ENCODE measurements around the gene ZBTB26. TPM values are rescaled to one million over a fixed set of nuclear protein-coding genes. Genes with fewer than 3 reads are reported as not detected.

Gene ZBTB26
- total RNA-seq, 4 donors from 2014 or later = 8.8 to 14.9 (median 12.4) TPM

- TF ChIP-seq CTCF (IDR thresholded peaks at IDR 0.05) (no peak), POLR2A (IDR thresholded peaks at IDR 0.05) (no peak)
- H3K4me3 ChIP-seq = no peak overlapping the region
- H3K9me3 ChIP-seq = no peaks in the 10 kb centered on the region
- no peak for DNase-seq
- H3K27ac ChIP-seq = no peak overlapping the region
- intact Hi-C loops (cut with DNase I; ENCODE audit: low total_unique reads) = no loop called here
- no peaks in the 10 kb centered on the region for H3K36me3 ChIP-seq
- no peaks in the 10 kb centered on the region for H3K4me1 ChIP-seq
- no peaks in the 10 kb centered on the region for H3K27me3 ChIP-seq
These were observed 65.2 kb downstream of the ZBTB26 start for GRCh38 chr9:122866079-122866478.

Small RNA genes lying within 50 kb of the gene (small RNA-seq; reads per million reads assigned to genes)
- gene RNY1P15 (not detected), gene SNORD90 (2,250 reads per million, percentile 99 among the genes with 10 or more reads in this experiment)

Other genes starting within 250 kb of the ZBTB26 start
- gene OR1L4, start 207.5 kb downstream of the ZBTB26 start, total RNA-seq = not detected
- gene OR1L6, start 189.2 kb downstream of the ZBTB26 start, total RNA-seq = not detected
- gene OR5C1, start 142.6 kb downstream of the ZBTB26 start, total RNA-seq = not detected
- gene OR1K1, start 131.4 kb downstream of the ZBTB26 start, total RNA-seq = not detected
- 10 to 100 TPM; 16.9 to 74.0 (median 21.1) TPM for gene PDCL, start 102.9 kb downstream of the ZBTB26 start, total RNA-seq
- 10 to 100 TPM; 21.8 to 69.0 (median 52.5) TPM for gene RC3H2, start 26.2 kb downstream of the ZBTB26 start, total RNA-seq
- gene ZBTB6, start 18.2 kb downstream of the ZBTB26 start, total RNA-seq = 10 to 100 TPM in 3 of 4 donors, 1 to 10 TPM in 1; 3.8 to 39.1 (median 13.3) TPM
- 100 to 1,000 TPM in 1 of 4 donors, 10 to 100 TPM in 3; 81.2 to 107 (median 91.0) TPM for gene RABGAP1, start 9.5 kb upstream of the ZBTB26 start, total RNA-seq
- gene GPR21, start 102.2 kb upstream of the ZBTB26 start, total RNA-seq = 1 to 10 TPM in 3 of 4 donors, not detected in 1; 1.5 to 7.2 (median 4.3) TPM

Data from uterus (tissue), 4 donors.